Measurements from ENCODE around the gene PLVAP. TPM values are rescaled to one million over a fixed set of nuclear protein-coding genes. Genes with fewer than 3 reads are reported as not detected.
A peak's percentile ranks its signal among the peaks of the same experiment; 100 is the strongest.

Gene PLVAP
- total RNA-seq, 2 experiments from 2014 or later = not detected

- no peaks in the 10 kb centered on the region for H3K9me3 Mint-ChIP-seq
- peak overlapping the region; percentile 5 for H3K4me3 Mint-ChIP-seq
- peaks cover 14% of the 10 kb centered on the region for H3K36me3 Mint-ChIP-seq (ENCODE audit: low read depth)
- ATAC-seq = no peak
- ChIA-PET CTCF (interaction anchor here (1.0 kb wide), 1 partner anchor 18 kb away, joined by 3 read pairs; no protein-coding TSS in a partner anchor), POLR2A (interaction anchor here (1.2 to 1.8 kb wide), 2 partner anchors 10 to 14 kb away, joined by 4 to 9 read pairs; partner anchors contain the start of genes ANO8 and DDA1)
- no peak for TF ChIP-seq CTCF (IDR thresholded peaks at IDR 0.05)
- H3K27me3 Mint-ChIP-seq = no peaks in the 10 kb centered on the region
- H3K27ac Mint-ChIP-seq = no peak overlapping the region
- peaks cover 5% of the 10 kb centered on the region for H3K4me1 Mint-ChIP-seq (ENCODE audit: low read depth)
- intact Hi-C loops (cut with micrococcal nuclease) = no loop called here
- no peak for DNase-seq
These were observed 53.7 kb downstream of the PLVAP start for GRCh38 chr19:17323300-17323963.

- POLR2A ChIA-PET = no interaction called here
- intact Hi-C loops (cut with micrococcal nuclease) = no loop called here
- Mint-ChIP-seq H3K4me3 (peak overlapping the region; percentile 5), H3K36me3 (ENCODE audit: low read depth) (peaks cover 15% of the 10 kb centered on the region), H3K9me3 (no peaks in the 10 kb centered on the region), H3K27ac (no peak overlapping the region), H3K27me3 (no peaks in the 10 kb centered on the region), H3K4me1 (ENCODE audit: low read depth) (peaks cover 5% of the 10 kb centered on the region)
- TF ChIP-seq CTCF (IDR thresholded peaks at IDR 0.05) = no peak
- DNase-seq (no peak), ATAC-seq (no peak)
- CTCF ChIA-PET = no interaction called here
These were observed 54.3 kb downstream of the PLVAP start for GRCh38 chr19:17322854-17323253.

GRCh38 chr19:17321655-17322489, 55.3 kb downstream of the PLVAP start:
- ChIA-PET POLR2A (interaction anchor here (0.9 to 1.3 kb wide), 5 partner anchors 10 to 85 kb away, joined by 3 to 6 read pairs (median 5); no protein-coding TSS in a partner anchor), CTCF (interaction anchor here (0.6 kb wide), 1 partner anchor 33 kb away, joined by 3 read pairs; no protein-coding TSS in a partner anchor)
- TF ChIP-seq CTCF (IDR thresholded peaks at IDR 0.05) = no peak

GRCh38 chr19:17320435-17320834, 56.7 kb downstream of the PLVAP start:
- ATAC-seq = no peak
- DNase-seq = no peak
- Mint-ChIP-seq H3K4me3 (no peak overlapping the region), H3K9me3 (no peaks in the 10 kb centered on the region), H3K27me3 (no peaks in the 10 kb centered on the region), H3K4me1 (ENCODE audit: low read depth) (peaks cover 8% of the 10 kb centered on the region), H3K36me3 (ENCODE audit: low read depth) (peaks cover 25% of the 10 kb centered on the region), H3K27ac (no peak overlapping the region)
- no peak for TF ChIP-seq CTCF (IDR thresholded peaks at IDR 0.05)
- intact Hi-C loops (cut with micrococcal nuclease) = no loop called here
- ChIA-PET CTCF (interaction anchor here (1.0 kb wide), 1 partner anchor 65 kb away, joined by 3 read pairs; no protein-coding TSS in a partner anchor), POLR2A (interaction anchor here (1.2 kb wide), 1 partner anchor 13 kb away, joined by 6 read pairs; no protein-coding TSS in a partner anchor)

More at GRCh38 chr19:17321655-17322489, 55.3 kb downstream of the PLVAP start:
- H3K36me3 Mint-ChIP-seq (ENCODE audit: low read depth) = peaks cover 17% of the 10 kb centered on the region
- DNase-seq (no peak), ATAC-seq (no peak)
- H3K4me3 Mint-ChIP-seq = no peak overlapping the region
- no peaks in the 10 kb centered on the region for H3K27me3 Mint-ChIP-seq
- intact Hi-C loops (cut with micrococcal nuclease) = no loop called here
- H3K9me3 Mint-ChIP-seq = no peaks in the 10 kb centered on the region
- no peak overlapping the region for H3K27ac Mint-ChIP-seq
- H3K4me1 Mint-ChIP-seq (ENCODE audit: low read depth) = peaks cover 3% of the 10 kb centered on the region
